Stimulated activated CD4-positive, alpha-beta T cell treated with anti-CD3 and anti-CD28 coated beads, TNF-alpha, amount 100 ng/mL, for 1 hour (primary cell): ENCODE results near the gene EIF5A.

ENCODE experiments used
- DNase-seq, 3 donors: peaks; one replicate each; pipeline ENCODE4 v3.0.0-alpha.2; 2020; ENCODE audit warnings: low read depth in 3 of 3, low spot score in 1 of 3

Gene EIF5A

DNA sequence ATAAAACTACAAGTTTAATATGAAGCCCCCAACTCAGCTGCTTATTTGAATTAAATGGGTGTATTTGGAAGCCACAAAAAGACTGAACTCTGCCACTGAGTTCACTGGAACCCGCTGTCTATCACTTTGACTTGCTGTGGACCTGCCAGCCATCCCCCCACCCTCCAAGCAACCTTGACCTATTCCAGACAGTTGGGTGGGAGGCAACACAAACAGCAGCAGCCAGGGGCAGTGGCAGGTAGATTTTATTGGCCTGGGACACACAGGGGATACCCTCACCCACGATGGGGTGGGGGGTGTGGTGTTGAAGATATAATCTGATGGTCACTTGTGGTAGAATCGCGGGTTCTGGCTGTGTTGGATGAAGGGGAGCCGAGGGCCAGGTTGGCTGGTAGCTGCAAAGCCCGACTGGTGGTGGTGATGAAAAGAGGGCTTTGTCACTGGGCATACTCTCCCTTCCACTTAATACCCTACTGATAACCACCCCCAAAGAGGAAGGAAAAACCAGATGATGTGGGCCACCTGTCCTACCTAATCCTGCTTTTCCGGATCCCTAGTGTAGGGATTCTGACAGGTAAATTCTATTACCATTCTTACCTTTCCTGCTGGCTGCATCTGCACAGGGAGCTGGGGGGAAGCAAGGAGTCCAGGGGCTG lies 5.1 kb downstream of the EIF5A start:
- DNase-seq = no peak

DNA sequence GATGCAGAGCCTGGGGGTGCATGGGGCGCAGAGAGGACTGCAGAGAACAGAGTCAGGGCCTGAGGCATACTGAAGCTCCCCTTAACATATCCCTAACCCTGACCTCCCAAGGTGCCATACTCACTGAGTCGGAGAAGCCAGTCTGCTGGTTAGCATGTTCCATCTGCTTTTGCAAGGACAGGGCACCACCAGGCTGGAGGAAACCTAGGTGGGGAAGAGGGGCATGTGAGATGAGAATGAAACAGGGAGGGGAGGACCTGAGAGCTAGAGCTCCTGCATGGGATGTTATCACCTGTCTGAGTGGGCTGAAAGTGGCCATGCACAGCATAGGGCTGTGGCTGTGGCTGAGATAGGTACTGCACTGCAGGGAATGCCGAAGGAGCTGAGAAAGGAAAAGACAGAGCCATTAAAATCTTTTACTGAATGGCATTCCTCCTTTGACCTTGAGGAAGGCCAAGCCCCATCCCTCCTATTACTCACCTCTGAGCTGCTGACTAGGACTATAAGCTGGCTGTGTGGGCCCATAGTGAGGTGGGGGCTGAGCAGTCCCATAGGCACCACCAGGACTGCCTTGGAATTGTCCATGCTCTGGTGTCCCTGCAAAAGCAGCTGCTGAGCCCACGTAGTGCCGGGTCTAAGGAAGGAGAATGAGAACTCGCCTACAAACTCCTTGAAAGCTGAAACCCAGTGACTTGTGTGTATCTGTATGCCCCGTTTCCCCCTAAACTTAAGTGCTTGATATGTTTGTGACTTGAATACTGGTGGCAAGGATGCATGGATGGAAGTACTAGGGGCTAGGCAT lies 5.9 kb downstream of the EIF5A start:
- no peak for DNase-seq

DNA sequence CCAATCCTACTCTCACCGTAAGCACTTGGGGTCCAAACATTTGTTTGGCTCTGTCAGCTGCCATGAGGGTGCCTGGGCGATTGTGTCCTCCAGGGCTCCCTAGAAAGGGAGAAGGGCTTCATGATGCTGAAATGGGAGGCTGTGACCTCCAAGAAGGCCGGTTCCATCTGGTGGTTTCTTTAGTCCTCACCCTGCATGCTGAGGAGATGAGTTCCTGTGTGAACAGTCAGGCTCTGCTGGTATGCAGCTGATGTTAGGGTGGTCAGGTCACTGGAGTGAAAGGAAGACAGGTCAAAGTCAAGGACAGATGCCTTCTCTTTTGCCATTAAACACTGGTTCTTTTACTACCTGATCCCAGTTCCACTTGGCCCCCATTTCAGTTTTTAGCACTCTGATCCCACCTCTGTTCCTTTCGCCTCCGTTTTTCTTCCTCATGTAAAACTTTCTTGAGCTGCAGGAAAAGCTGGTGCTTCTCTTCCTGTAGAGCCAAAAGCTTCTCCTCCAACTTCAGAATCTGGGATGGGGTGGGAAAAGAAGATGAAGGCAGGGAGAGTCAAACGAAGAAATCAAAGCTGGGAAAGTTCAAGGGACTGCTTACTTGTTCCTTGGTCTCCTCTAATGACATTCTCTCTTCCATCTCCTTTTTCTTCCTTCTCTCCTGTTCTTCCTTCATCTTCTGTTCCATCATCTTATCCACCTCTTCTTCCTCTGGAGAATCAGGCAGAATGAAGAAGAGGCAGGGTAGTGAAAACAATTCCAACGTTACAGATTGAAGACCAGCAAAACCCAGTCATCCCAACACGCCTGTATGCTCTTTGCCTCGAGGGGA lies 6.7 kb downstream of the EIF5A start:
- DNase-seq = no peak

- DNase-seq = peak; percentile 68 to 91 (median 80)
These were observed 7.5 kb downstream of the EIF5A start, which contains the start of gene GPS2 for GRCh38 chr17:7314719-7315569. Gene GPS2 (minus strand): TSS chr17:7315360. CDS start chr17:7315052, 308 bp downstream.

DNA sequence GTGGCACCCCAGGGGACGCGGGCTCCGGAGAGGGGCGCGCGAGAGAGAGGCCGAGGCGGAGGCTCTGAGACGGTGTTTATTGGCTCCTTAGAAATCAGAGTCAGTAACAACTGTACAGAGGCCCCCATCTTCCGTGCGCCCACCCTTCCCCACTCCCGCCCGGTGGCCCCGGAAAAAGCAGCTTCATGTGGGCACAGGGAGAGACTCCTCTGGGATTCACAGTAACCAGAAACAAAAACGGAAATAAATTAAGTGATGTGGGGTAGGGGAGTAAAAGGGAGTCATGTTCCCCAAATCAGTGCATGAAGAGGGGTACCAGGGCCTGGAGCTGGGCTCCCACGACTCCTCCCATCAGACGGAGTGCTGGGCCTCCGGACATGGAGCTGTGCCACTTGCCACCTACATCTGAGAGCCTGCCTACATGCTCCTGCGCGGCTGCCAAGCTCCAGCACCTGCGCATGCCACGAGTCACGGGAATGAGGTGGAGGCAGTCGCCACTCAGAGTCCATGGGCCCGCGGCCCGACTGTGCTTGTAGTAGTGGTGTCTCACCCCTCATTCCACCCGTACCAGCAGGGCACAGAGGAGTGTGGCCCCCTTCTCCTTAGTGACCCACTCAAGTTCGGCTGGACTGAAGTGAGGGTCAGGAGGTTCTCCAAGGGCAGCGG lies 8.3 kb downstream of the EIF5A start:
- DNase-seq = no peak

- no peak for DNase-seq
These were observed 9.9 kb downstream of the EIF5A start for GRCh38 chr17:7317161-7317803.

DNA sequence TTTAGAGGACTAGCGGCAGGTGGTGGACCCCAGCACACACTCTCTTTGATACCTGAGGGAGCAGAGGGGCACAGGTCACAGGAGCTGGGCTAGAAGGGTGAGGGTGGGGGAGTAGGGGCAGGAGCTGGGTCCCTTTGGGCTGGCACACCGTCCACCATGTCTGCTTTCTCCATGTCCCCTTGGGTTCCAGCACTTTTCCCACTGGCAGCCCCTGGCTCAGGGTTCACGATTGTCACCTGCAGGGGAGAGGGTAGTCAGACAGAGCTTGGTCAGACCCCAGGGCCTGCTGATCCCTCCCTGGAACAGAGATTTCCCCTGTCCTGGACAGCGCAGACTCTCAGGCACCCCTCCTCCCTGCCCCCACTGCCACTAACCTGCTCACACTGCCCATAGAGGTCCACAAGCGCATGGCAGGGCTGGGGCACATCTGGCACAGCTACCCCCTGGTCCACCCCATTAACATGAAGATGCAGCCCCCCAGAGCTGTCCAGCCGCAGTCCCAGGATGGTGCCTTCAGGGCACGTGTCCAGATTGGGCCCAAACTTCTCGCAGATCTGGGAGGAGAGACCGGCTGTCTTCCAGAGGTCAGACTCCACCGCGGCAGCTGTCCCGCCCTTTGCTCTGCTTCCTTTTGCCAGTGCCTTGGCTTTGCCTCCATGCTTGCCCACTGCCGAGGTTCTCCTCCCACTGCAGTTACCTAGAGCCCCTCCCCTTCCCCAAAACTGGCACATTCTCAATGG lies 10.9 kb downstream of the EIF5A start:
- DNase-seq = no peak

GRCh38 chr17:7321466-7321865 lies 14.0 kb downstream of the EIF5A start:
- DNase-seq = no peak

GRCh38 chr17:7322520-7323194 lies 15.2 kb downstream of the EIF5A start:
- no peak for DNase-seq

DNA sequence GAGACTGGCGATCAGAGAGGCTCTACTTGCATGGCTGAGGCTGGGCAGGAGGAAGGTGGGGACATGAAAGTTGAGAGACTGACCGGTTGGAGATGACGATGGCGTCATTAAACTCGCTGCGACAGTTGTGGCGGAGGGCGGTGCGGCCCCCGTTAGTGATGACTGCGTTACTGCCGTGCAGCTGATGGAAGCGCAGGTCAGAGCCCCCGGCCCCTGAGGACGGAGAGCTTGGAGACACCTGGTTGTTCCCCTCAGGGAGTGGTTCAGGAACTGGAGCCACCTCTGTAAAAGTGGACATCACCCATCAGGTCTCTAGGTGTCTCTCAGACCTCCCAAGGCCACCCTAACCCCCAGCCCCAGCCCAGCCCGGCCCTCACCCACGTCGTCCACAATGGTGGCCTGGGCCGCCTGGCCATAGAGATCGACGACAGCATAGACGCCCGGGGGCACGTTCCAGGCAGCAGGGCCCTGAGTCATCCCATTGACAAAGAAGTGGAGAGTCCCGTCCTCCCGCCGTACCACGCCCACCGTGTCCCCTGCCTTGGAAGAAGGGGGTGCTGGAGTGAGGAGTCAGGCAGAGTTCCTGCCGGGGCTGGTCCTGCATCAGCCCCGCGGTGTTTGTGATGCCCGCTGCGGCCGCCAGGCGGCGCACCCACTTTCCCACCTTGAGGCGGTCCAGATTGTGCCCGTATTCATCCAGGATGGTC lies 16.5 kb downstream of the EIF5A start:
- DNase-seq = peak in 2 of 3 donors; percentile 40 to 59

- DNase-seq = no peak
These were observed 17.0 kb downstream of the EIF5A start for GRCh38 chr17:7324438-7324779.

DNA sequence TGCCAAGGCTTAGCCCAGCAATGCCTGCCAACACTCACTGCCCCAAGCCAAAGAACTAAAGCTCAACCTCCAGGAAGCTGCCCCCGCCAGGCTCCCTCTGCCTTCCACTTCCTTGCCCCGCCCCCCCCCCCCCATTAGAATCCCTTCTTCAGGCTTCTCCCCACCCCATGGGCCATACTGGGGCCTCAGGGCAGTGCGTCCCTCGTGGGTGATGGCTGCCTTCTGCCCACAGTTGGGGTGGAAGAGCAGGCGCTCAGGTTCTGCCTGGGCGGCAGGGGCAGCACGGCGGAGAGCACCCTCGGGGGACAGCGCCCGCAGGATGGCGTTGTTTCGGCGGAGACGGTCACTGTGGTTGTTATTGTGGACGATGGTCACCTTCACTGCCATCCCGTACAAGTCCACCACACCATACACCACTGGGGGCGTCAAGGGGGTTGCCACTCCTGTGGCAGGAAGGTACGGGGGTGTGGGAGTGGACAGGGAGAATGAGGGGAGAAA lies 17.7 kb downstream of the EIF5A start:
- no peak for DNase-seq

- no peak for DNase-seq
These were observed 18.8 kb downstream of the EIF5A start for GRCh38 chr17:7326186-7326585.

DNA sequence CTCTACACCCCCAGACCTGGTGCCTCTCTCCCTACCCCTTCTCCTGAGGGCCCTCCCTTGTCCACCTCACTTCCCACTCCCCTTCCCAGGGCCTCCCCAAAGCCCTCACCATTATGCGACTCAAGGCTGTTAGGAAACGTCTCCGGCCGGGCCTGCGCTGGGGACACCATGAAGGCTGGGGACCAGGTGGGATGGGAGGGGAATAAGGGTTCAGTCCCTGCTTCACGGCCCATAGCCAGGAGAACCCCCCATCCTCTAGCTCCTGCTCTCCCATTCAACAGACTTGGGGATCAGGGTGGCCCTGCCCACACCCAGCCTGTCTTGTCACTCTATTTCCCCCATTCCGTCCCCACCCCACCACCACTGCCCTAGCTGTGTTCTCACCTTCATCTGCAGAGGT lies 19.6 kb downstream of the EIF5A start:
- DNase-seq = no peak

- DNase-seq = no peak
These were observed 20.1 kb downstream of the EIF5A start for GRCh38 chr17:7327501-7327900.

- DNase-seq = no peak
These were observed 20.6 kb downstream of the EIF5A start for GRCh38 chr17:7328009-7328408.

GRCh38 chr17:7328840-7329373 lies 21.5 kb downstream of the EIF5A start, which contains the start of gene NEURL4:
Gene NEURL4 (minus strand): TSS chr17:7329335. CDS start chr17:7329312, 23 bp downstream.
- no peak for DNase-seq
